Panc1 (cell line): Measurements from ENCODE around the gene MAP1B.

Experiments used
- POLR2AphosphoS5 ChIP-seq: IDR thresholded peaks from 2 replicates; pipeline ENCODE4 v1.6.1; 2012; ENCODE audit warnings: mild to moderate bottlenecking, low read depth, low read length, moderate library complexity
- TF ChIP-seq, protein P1 (sequence below): fragments of 450-650 bp; IDR thresholded peaks from 2 replicates; pipeline ENCODE4 v1.5.1; 2017; ENCODE audit warnings: mild to moderate bottlenecking
- TF ChIP-seq, protein P2 (sequence below), 2 experiments: IDR thresholded peaks; 2 replicates each; pipeline ENCODE4 v1.6.1; 2011 to 2012; ENCODE audit warnings: low read depth in 2 of 2, control low read depth in 1 of 2, low read length in 1 of 2, mild to moderate bottlenecking in 1 of 2, moderate library complexity in 1 of 2; ENCODE audit not compliant: insufficient read depth in 1 of 2

DNA sequence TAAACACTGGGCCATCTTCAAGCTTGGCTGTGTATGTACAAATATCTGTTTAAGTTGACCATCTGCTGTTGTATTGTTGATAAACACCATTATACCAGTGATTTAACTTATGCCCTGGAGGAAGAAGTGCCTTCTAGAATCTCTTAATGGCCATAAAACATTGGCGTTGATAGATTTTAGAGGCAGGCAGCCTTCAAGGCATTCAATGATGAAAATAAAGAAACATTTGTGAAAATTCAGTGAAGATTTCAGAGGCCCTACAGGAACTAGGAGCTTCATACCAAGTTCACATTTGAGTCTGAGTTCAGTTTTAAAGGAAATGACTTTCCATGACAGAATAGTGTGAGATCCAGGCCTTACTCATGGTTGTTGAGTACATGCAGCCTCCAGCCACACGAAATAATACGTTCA, 52.2 kb downstream of the MAP1B start:
- TF ChIP-seq, protein P1, sequence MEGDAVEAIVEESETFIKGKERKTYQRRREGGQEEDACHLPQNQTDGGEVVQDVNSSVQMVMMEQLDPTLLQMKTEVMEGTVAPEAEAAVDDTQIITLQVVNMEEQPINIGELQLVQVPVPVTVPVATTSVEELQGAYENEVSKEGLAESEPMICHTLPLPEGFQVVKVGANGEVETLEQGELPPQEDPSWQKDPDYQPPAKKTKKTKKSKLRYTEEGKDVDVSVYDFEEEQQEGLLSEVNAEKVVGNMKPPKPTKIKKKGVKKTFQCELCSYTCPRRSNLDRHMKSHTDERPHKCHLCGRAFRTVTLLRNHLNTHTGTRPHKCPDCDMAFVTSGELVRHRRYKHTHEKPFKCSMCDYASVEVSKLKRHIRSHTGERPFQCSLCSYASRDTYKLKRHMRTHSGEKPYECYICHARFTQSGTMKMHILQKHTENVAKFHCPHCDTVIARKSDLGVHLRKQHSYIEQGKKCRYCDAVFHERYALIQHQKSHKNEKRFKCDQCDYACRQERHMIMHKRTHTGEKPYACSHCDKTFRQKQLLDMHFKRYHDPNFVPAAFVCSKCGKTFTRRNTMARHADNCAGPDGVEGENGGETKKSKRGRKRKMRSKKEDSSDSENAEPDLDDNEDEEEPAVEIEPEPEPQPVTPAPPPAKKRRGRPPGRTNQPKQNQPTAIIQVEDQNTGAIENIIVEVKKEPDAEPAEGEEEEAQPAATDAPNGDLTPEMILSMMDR, result no peak
- TF ChIP-seq POLR2AphosphoS5, result no peak
- TF ChIP-seq, protein P2, sequence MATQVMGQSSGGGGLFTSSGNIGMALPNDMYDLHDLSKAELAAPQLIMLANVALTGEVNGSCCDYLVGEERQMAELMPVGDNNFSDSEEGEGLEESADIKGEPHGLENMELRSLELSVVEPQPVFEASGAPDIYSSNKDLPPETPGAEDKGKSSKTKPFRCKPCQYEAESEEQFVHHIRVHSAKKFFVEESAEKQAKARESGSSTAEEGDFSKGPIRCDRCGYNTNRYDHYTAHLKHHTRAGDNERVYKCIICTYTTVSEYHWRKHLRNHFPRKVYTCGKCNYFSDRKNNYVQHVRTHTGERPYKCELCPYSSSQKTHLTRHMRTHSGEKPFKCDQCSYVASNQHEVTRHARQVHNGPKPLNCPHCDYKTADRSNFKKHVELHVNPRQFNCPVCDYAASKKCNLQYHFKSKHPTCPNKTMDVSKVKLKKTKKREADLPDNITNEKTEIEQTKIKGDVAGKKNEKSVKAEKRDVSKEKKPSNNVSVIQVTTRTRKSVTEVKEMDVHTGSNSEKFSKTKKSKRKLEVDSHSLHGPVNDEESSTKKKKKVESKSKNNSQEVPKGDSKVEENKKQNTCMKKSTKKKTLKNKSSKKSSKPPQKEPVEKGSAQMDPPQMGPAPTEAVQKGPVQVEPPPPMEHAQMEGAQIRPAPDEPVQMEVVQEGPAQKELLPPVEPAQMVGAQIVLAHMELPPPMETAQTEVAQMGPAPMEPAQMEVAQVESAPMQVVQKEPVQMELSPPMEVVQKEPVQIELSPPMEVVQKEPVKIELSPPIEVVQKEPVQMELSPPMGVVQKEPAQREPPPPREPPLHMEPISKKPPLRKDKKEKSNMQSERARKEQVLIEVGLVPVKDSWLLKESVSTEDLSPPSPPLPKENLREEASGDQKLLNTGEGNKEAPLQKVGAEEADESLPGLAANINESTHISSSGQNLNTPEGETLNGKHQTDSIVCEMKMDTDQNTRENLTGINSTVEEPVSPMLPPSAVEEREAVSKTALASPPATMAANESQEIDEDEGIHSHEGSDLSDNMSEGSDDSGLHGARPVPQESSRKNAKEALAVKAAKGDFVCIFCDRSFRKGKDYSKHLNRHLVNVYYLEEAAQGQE (IDR thresholded peaks at IDR 0.05; ENCODE audit: insufficient read depth in 1 of 2, low read depth in 2 of 2, low read length in 1 of 2), result no peak
